Activated naive CD4-positive, alpha-beta T cell (primary cell): ENCODE data around the gene GRAP2.

Source experiments
- DNase-seq, 4 experiments: peaks; one replicate each; lab custom pipeline; 2025; lab: John Stamatoyannopoulos, UW

GRAP2 gene

GRCh38 chr22:40015358-40015976 is 114.6 kb downstream of the GRAP2 start:
- no peak for DNase-seq

- no peak for DNase-seq
These were observed 117.2 kb downstream of the GRAP2 start for GRCh38 chr22:40018051-40018450.

GRCh38 chr22:40019100-40019499 is 118.2 kb downstream of the GRAP2 start:
- DNase-seq: no peak

GRCh38 chr22:40020956-40021355 is 120.1 kb downstream of the GRAP2 start:
- no peak for DNase-seq

GRCh38 chr22:40021401-40022000 is 120.6 kb downstream of the GRAP2 start:
- DNase-seq: no peak

- DNase-seq: no peak
These were observed 121.8 kb downstream of the GRAP2 start for GRCh38 chr22:40022536-40023240.
